ENCODE results near the gene ERV3-1. TPM values are rescaled to one million over a fixed set of nuclear protein-coding genes. Genes with fewer than 3 reads are reported as not detected.

Gene ERV3-1
- total RNA-seq, 1 donor = 9.0 TPM

GRCh38 chr7:64997927-64998391 lies 8.5 kb downstream of the ERV3-1 start:
- no peak for DNase-seq (ENCODE audit: low read depth)
- no peak overlapping the region for H3K4me3 ChIP-seq (ENCODE audit: low read depth, low read length)
- no peak for TF ChIP-seq CTCF (IDR thresholded peaks at IDR 0.05; ENCODE audit: insufficient read depth, low read length)

GRCh38 chr7:64997164-64997908 lies 9.2 kb downstream of the ERV3-1 start:
- no peak for DNase-seq (ENCODE audit: low read depth)
- TF ChIP-seq CTCF (IDR thresholded peaks at IDR 0.05; ENCODE audit: insufficient read depth, low read length) = no peak
- H3K4me3 ChIP-seq (ENCODE audit: low read depth, low read length) = no peak overlapping the region

GRCh38 chr7:64996305-64996704 lies 10.2 kb downstream of the ERV3-1 start:
- no peak for DNase-seq (ENCODE audit: low read depth)
- no peak for TF ChIP-seq CTCF (IDR thresholded peaks at IDR 0.05; ENCODE audit: insufficient read depth, low read length)
- H3K4me3 ChIP-seq (ENCODE audit: low read depth, low read length) = no peak overlapping the region

GRCh38 chr7:64993901-64994300 lies 12.6 kb downstream of the ERV3-1 start:
- H3K4me3 ChIP-seq (ENCODE audit: low read depth, low read length) = no peak overlapping the region
- TF ChIP-seq CTCF (IDR thresholded peaks at IDR 0.05; ENCODE audit: insufficient read depth, low read length) = no peak
- no peak for DNase-seq (ENCODE audit: low read depth)

- H3K4me3 ChIP-seq (ENCODE audit: low read depth, low read length) = no peak overlapping the region
- no peak for TF ChIP-seq CTCF (IDR thresholded peaks at IDR 0.05; ENCODE audit: insufficient read depth, low read length)
- no peak for DNase-seq (ENCODE audit: low read depth)
Observed at GRCh38 chr7:64992971-64993370, 13.5 kb downstream of the ERV3-1 start.

- no peak for DNase-seq (ENCODE audit: low read depth)
- H3K4me3 ChIP-seq (ENCODE audit: low read depth, low read length) = no peak within 1 kb of the TSS
- no peak for TF ChIP-seq CTCF (IDR thresholded peaks at IDR 0.05; ENCODE audit: insufficient read depth, low read length)
Observed at GRCh38 chr7:64990936-64991335, 15.6 kb downstream of the ERV3-1 start, which contains the start of gene ZNF117. Gene ZNF117 (minus strand): TSS chr7:64991036.

Measured in fibroblast of the aortic adventitia (primary cell).